GM18517 (cell line): ENCODE data around the gene ATP8B3.
A peak's percentile ranks its signal among the peaks of the same experiment; 100 is the strongest.

Experiments
- ATAC-seq: cut with Tn5 transposase; IDR thresholded peaks from one replicate; pipeline ENCODE4 v1.9.1; 2021; ENCODE audit warnings: mild to moderate bottlenecking, moderate library complexity; ENCODE audit not compliant: unreplicated experiment

The ATP8B3 gene

GRCh38 chr19:1817553-1818179, 5.6 kb upstream of the ATP8B3 start:
- no peak for ATAC-seq

- no peak for ATAC-seq
Measured at GRCh38 chr19:1816530-1817298, 4.6 kb upstream of the ATP8B3 start.

GRCh38 chr19:1815605-1816529, 3.8 kb upstream of the ATP8B3 start:
- no peak for ATAC-seq

DNA sequence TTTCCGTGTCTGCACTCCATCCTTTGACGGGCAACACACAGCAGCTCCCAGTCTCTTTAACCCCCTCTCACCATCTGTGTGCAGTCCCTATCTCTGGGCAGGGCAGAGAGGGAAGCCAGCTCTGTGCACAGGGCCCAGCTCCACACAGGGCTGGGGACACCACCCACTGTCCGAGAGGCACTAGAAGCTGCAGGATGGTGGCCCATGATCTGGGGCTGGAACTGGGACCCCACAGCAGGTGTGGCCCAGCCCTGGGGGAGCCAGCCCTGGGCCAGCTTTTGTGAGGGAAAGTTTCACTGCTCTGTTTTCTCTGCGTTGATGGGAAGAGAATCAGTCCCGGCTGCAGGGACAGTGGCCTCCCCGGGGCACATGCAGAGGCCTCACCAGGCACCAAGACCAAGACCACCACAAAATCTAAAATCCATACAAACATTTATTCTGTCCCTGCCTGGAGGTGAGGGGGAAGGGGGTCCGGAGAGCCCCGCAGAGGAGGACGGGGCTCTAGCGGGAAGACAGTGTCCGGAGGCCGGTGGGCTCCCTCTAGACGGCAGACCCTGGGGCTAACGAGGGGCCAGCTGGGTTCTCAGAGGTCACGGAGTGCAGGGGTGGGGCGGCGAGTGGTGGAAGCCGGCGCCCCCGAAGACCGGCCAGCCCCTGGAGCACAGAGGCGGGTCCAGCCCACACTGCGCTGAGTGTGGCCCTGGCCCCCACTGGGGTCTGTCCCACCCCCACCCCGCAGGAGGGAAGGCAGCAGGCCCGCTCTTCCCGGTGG, 2.9 kb upstream of the ATP8B3 start:
- ATAC-seq: no peak

- no peak for ATAC-seq
Measured at GRCh38 chr19:1814391-1814790, 2.3 kb upstream of the ATP8B3 start.

DNA sequence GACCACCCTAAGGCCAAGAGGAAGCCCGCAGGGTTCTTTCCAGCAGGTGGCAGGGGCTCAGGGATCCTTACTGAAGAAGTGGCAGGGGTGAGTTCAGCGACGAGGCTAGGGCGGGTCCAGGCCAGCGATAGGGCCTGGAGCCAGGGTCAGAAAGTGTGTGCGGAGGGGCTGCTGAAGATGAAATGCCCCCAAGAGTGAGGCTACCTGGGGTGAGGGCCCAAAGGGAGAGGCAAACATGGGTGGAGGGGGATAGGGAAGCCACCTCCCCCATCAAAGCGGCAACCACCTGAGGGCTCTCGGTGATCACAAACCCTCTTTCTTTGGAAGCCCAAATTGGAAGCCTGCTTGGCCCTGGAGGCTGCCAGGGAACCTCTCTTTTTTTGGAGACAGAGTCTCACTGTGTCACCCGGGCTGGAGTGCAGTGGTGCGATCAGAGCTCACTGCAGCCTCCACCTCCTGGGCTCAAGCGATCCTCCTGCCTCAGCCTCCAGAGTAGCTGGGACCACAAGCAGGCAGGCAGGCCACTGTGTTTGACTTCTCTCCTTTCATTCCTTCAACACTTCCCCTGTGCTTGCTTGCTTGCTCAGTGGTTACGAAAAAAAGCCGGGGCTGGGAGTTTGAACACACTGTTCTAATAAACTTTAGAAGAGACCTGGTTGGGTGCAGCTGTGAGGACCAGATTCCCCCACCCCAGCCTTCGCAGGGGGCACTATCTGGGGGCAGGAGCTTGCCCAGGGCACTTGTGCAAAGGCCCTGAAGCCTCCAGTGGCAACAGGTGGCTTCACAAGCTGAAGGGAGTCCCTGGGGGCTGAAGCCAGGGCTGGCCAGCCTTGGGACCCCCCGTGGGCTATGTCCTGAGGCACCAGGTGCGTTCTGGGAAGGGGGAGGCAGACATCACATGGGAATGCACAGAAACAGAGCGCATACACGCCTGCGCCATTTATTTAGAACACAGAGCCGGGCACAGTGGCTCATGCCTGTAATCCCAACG, 1.4 kb upstream of the ATP8B3 start:
- ATAC-seq: no peak

DNA sequence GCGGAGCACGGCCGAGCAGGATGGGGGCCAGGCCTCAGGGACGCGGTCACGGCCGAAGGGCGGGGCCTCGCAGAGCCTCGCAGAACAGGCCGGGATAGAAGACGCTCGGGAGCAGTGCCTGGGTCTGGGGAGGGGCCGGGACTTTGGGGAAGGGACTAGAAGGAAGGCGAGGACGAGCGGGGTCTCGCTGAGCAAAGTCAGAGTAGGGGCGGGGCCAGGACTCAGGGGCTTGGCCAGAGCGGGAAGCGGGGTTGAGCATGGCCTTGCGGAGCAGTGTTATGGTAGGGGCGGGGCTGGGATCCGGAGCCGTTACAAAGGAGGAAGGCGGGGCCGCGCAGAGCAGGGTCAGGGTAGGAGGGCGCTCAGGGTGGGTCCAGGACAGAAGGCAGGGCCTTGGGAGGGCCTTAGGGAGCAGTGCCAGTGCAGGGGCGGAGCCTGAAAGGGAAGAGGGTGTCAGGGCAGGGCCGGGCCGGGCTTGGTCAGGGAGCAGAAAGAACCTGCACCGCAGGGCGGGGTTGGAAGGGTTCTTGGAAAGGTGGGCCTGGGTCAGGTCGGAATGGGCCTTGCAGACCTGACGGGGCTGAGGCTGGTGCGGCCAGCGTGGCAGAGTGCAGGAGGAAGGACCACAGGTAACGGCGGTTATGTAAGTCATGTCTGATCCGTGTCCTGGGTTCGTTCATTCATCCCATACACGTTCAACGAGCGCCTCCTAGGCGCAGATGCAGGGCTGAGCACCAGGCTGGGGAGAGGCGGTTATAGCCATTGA, 533 bp upstream of the ATP8B3 start:
- peak; percentile 79 for ATAC-seq

DNA sequence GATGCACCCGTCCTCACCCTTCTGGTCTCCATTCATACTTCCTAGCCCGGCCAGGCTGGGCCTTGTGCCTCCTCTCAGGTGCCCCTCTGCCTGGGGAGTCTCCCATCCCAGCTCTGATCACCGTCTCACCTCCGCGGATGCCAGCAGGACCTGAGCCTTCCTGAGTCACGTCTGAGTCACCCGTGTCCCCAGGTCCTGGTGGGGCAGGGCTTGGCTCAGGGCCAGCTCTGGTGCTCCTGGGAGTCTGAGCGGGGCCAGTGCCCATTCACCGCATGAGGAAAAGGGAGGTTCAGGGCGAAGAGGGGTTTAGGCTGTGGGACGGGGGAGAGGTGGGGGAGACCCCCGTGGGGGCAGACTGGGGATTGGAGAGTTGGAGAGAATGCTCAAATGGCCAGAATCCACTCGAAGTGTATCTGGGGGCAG, 593 bp downstream of the ATP8B3 start:
- ATAC-seq: no peak

DNA sequence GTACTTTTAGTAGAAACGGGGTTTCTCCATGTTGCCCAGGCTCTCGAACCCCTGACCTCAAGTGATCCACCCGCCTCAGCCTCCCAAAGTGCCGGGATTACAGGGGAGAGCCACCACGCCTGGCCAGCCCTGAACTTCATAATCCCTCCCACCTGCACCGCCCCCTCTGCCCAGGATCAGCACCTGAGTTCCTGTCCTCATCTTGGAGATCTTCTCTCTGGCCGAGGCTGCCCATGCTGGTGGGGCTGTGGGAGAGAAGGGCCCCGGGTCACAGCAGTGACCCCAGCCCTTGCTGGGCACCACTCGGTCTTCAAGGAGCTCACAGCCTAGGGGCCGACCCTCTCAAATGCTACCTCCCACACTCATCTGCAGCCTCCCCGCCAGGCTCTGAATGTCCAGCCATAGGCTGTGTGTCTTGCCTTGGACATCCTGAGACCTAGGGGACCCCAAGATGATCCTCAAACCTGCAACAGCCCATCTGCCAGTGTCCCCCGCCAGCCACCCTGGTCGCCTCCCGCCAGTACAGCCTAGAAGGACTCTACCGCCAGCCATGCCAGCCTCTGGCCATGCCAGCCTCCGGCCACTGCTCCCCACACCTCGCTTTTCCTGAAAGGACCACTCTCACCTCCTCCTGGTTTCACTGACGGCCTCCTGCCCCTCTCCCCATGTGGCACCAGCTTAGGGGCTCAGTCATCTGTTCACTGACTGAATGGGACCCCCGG, 1.5 kb downstream of the ATP8B3 start:
- ATAC-seq: no peak

GRCh38 chr19:1809678-1810077, 2.4 kb downstream of the ATP8B3 start:
- ATAC-seq: no peak

DNA sequence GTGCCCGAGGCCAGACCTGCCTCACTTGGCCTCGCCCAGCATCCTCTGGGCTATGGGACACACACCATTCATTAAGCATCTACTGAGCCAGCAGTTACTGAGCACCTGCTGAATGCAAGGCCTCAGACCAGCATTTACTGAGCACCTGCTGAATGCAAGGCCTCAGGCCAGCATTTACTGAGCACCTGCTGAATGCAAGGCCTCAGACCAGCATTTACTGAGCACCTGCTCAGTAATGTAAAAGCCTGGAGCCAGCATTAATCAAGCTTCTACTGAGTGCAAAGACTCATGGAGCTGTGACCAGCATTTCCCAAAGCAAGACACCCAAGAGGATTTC, 3.7 kb downstream of the ATP8B3 start:
- no peak for ATAC-seq

DNA sequence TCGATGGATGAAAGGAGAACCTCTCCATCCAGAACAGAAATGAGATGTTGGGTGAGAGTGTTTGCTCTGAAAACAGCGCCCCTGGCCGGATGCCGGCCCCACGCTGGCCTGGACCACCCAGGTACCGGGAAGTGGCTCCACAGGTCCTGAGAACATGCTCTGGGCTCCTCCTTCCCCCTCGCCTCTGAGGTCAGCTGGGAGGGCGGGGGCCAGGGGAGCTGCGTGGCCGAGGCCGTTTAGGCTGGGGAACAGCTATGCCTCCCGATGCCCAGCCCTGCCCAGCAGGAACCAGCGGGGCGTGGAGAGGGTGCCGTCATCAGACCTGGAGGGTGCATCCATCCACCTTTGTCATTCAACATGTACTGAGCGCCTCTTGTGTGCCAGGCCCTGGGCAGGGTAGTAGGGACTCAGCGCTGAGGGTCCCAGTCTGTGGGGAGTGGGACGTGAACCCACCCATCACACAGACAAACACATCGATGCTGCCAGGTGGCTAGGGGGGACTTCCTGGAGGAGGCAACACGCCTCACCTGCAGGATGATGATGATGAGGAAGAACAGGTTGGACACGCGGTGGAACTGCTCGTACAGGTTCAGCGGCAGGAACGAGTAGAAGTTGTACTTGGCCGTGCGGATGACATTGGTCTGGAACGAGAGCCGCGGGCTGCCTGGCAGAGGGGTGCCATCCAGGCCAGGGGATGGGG, 4.2 kb downstream of the ATP8B3 start:
- ATAC-seq: no peak

DNA sequence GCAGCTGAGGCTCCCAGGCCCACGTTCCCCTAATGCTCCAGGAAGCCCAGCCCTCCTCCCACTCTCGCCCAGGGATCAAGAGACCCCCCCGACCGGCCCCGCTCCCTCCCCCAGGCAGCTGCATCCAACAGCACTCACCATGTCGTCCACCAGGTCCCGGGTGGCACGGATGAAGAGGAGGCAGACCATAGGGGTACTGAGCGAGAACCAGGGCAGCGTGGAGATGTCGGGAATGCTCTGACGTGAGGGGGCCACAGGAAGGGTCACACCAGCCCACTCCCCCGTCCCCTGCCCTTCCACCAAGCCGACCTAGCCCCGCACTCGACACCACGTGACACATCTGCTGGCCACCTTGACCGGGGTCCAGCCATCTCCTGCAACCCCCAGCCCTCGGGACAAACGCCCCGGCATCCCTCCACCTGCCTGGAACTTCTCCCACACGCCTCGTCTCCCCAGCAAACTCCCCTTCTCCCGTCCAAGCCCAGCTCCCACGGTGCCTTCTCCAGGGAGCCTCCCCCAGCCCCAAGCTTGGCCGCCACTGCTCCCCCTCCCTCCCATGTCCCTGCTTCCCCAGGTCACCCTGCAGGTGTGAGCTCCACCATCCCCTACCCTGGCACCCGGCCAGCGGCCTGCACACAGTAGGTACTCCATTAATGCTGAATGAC, 4.9 kb downstream of the ATP8B3 start:
- no peak for ATAC-seq

DNA sequence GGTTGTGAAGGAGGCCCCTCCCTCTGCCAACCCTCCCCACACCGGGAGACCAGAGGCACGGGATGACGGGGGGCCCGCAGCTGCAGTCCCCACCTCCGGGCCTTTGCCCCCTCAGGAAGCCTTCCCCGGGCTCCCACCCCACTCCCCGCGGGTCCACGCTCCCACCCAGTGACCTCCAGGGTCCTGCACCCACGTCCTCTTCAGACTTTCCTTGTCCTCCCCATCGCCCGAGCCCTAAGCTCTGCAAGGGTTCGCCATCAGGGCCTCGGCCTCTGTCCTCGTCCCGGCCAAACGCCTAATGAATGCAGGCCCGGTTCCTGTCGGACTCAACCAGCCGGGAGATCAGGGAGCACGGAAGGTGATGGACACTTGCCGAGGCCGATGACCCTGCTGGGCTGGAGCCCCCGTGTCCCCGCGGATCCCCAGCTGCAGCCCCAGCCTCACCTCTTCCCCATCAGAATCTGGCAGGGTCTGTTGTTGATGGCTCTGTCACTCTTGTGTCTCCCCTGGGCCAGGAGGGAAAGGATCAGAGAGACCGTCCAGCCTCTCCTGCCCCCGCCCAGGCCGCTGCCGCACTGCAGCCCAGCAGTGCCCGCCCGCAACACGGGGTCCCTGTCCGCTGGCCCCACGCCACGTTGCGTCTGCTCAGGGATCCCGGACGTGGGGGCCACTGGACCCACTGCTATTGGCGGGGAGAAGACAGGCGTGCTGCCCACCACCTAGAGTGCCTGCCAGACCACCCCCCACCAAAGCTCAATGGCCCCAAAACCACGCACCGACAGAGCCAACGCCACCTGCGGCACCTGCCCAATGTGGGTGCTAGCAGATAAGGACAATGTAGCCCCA, 5.7 kb downstream of the ATP8B3 start:
- no peak for ATAC-seq

DNA sequence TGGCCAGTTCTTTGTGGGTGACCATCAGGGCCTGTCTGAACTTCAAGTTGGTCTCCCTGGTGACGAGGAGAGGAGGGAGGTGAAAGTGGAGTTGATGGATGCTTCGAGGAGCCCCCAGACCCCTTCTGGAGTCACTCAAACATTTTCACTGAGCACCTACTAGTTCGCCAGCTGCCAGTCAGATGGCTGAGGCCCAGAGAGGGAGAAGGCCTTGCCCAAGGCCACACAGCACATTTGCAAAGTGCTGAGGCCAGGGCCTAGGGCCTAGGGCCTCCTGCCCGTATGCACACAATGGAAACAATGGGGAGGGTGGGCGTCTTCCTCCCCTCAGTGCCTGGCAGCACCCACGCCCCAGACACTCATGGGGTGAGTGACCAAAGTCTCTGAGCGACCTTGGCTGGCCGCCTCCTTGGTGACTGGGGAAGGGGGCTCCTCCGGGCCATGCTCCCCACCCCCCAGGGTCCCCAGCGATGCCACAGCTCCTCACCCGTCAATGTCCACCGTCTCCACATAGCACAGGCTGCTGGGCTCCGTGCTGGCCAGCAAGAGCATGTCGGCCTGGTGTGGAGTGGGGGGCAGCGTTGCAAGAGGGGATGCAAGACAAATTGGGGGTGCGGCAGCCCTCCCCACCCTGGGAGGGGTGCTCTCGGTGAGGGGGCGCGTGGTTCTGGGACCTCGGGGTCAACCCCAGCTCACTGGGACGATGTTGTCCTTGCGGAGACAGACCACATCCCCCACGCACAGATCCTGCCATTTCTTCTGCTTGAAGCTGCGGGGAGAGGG, 6.5 kb downstream of the ATP8B3 start:
- ATAC-seq: no peak

- no peak for ATAC-seq
Measured at GRCh38 chr19:1804858-1805257, 7.2 kb downstream of the ATP8B3 start.
